Common myeloid progenitor, CD34-positive (primary cell): ENCODE data around the gene HHIPL1.

Source experiments
- CTCF ChIA-PET: fragments of 350-600 bp; sonication (Branson Sonifier 250); formaldehyde crosslinking; loops from one replicate; lab custom pipeline; 2021; ENCODE audit warnings: antibody characterized with exemption; lab: Charles Lee
- POLR2A ChIA-PET: fragments of 350-600 bp; sonication (Branson Sonifier 250); formaldehyde crosslinking; loops from one replicate; lab custom pipeline; 2021; ENCODE audit warnings: antibody characterized with exemption; lab: Charles Lee
- DNase-seq, 3 donors: peaks; one replicate each; pipeline versions ENCODE4 v3.0.0 to v3.0.0-alpha.2; 2013
- H3K27ac ChIP-seq, 2 experiments: 1 replicate in 1 of 2; 2 replicates in 1 of 2; pipeline ENCODE4 v1.7.0; 2013; ENCODE audit warnings: inconsistent platforms in 2 of 2, low read length in 2 of 2, mild to moderate bottlenecking in 2 of 2, low read depth in 1 of 2, moderate library complexity in 1 of 2; ENCODE audit not compliant: severe bottlenecking in 2 of 2, insufficient read depth in 1 of 2, poor library complexity in 1 of 2
- H3K27me3 ChIP-seq, 5 experiments: replicated peaks in 2 of 5; 1 replicate in 3 of 5; 2 replicates in 2 of 5; pipeline versions ENCODE4 v1.6.1 to v1.7.0; 2013; ENCODE audit warnings: low read length in 4 of 5, mild to moderate bottlenecking in 2 of 5, moderate library complexity in 2 of 5, inconsistent platforms in 1 of 5; ENCODE audit not compliant: insufficient read depth in 5 of 5, control insufficient read depth in 4 of 5
- H3K36me3 ChIP-seq, 4 experiments: 1 replicate in 2 of 4; 2 replicates in 2 of 4; pipeline versions ENCODE4 v1.6.1 to v1.7.0; 2013; ENCODE audit warnings: low read length in 3 of 4, control low read depth in 1 of 4, mild to moderate bottlenecking in 1 of 4; ENCODE audit not compliant: control insufficient read depth in 4 of 4, insufficient read depth in 4 of 4
- H3K4me1 ChIP-seq, 4 experiments: 1 replicate in 3 of 4; 2 replicates in 1 of 4; pipeline versions ENCODE4 v1.6.1 to v1.7.1; 2013; ENCODE audit warnings: low read length in 3 of 4, mild to moderate bottlenecking in 3 of 4, control low read depth in 1 of 4, inconsistent platforms in 1 of 4, moderate library complexity in 1 of 4; ENCODE audit not compliant: control insufficient read depth in 4 of 4, insufficient read depth in 4 of 4; ENCODE audit errors: control extremely low read depth in 1 of 4
- H3K4me3 ChIP-seq, 7 experiments: 1 replicate in 4 of 7; 2 replicates in 3 of 7; pipeline versions ENCODE4 v1.5.1 to v1.7.0; 2013; ENCODE audit warnings: mild to moderate bottlenecking in 7 of 7, low read length in 6 of 7, moderate library complexity in 6 of 7, inconsistent platforms in 2 of 7, low read depth in 2 of 7, control low read depth in 1 of 7; ENCODE audit not compliant: insufficient read depth in 4 of 7, control insufficient read depth in 1 of 7; ENCODE audit errors: extremely low read depth in 1 of 7
- H3K9me3 ChIP-seq, 5 experiments: 1 replicate in 4 of 5; 2 replicates in 1 of 5; pipeline versions ENCODE4 v1.6.1 to v1.7.1; 2013; ENCODE audit warnings: low read length in 4 of 5, mild to moderate bottlenecking in 2 of 5, inconsistent platforms in 1 of 5, low read depth in 1 of 5, moderate library complexity in 1 of 5; ENCODE audit not compliant: control insufficient read depth in 4 of 5, insufficient read depth in 2 of 5; ENCODE audit errors: control extremely low read depth in 1 of 5
- WGBS: methylation state at CpG from one replicate; pipeline ENCODE4 v1.1.5; 2013; ENCODE audit not compliant: insufficient coverage; 5-methylcytosine and 5-hydroxymethylcytosine counted together

Gene HHIPL1

GRCh38 chr14:99621948-99622347, 23.0 kb upstream of the HHIPL1 start:
- no peaks in the 10 kb centered on the region for H3K9me3 ChIP-seq
- ChIA-PET POLR2A (no interaction called here), CTCF (no interaction called here)
- H3K36me3 ChIP-seq = no peaks in the 10 kb centered on the region
- WGBS = 96% methylated on average over 6 of the region's 6 CpGs
- no peak overlapping the region for H3K27ac ChIP-seq
- H3K4me1 ChIP-seq = peaks cover 0 to 7% (median 1%) of the 10 kb centered on the region in 4 experiments
- no peak overlapping the region for H3K4me3 ChIP-seq
- peaks cover 0 to 65% (median 15%) of the 10 kb centered on the region in 5 experiments for H3K27me3 ChIP-seq
- no peak for DNase-seq

GRCh38 chr14:99624024-99624423, 20.9 kb upstream of the HHIPL1 start:
- CTCF ChIA-PET = interaction anchor here (1.0 to 1.2 kb wide), 2 partner anchors 18 to 103 kb away, joined by 3 to 4 read pairs; no protein-coding TSS in a partner anchor
- DNase-seq = no peak
- WGBS = 93% methylated on average over 2 of the region's 6 CpGs
- Histone ChIP-seq H3K4me1 (peaks cover 0 to 7% (median 1%) of the 10 kb centered on the region in 4 experiments), H3K36me3 (no peaks in the 10 kb centered on the region), H3K27me3 (peaks cover 0 to 47% (median 8%) of the 10 kb centered on the region in 5 experiments), H3K4me3 (no peak overlapping the region), H3K27ac (no peak overlapping the region), H3K9me3 (no peaks in the 10 kb centered on the region)
- POLR2A ChIA-PET = no interaction called here

- H3K27me3 ChIP-seq = peaks cover 0 to 39% (median 6%) of the 10 kb centered on the region in 5 experiments
- H3K4me3 ChIP-seq = no peak overlapping the region
- ChIA-PET POLR2A (interaction anchor here (0.5 kb wide), 1 partner anchor 85 kb away, joined by 4 read pairs; no protein-coding TSS in a partner anchor), CTCF (no interaction called here)
- peaks cover 0 to 4% (median 0%) of the 10 kb centered on the region in 4 experiments for H3K4me1 ChIP-seq
- H3K9me3 ChIP-seq = no peaks in the 10 kb centered on the region
- WGBS = 95% methylated on average over 12 of the region's 13 CpGs
- DNase-seq = no peak
- no peak overlapping the region for H3K27ac ChIP-seq
- no peaks in the 10 kb centered on the region for H3K36me3 ChIP-seq
These were observed 20.0 kb upstream of the HHIPL1 start for GRCh38 chr14:99624971-99625370.

GRCh38 chr14:99625476-99625875, 19.5 kb upstream of the HHIPL1 start:
- no peak overlapping the region for H3K4me3 ChIP-seq
- POLR2A ChIA-PET = interaction anchor here (0.5 kb wide), 1 partner anchor 85 kb away, joined by 4 read pairs; no protein-coding TSS in a partner anchor
- H3K4me1 ChIP-seq = no peaks in the 10 kb centered on the region
- no peak for DNase-seq
- CTCF ChIA-PET = interaction anchor here (0.8 kb wide), 1 partner anchor 104 kb away, joined by 3 read pairs; no protein-coding TSS in a partner anchor
- no peak overlapping the region for H3K27ac ChIP-seq
- peaks cover 0 to 36% (median 6%) of the 10 kb centered on the region in 5 experiments for H3K27me3 ChIP-seq
- no peaks in the 10 kb centered on the region for H3K9me3 ChIP-seq
- WGBS = 100% methylated on average over 2 of the region's 3 CpGs
- H3K36me3 ChIP-seq = no peaks in the 10 kb centered on the region

- ChIA-PET CTCF (interaction anchor here (0.8 to 1.6 kb wide), 3 partner anchors 19 to 105 kb away, joined by 3 to 4 read pairs (median 3); no protein-coding TSS in a partner anchor), POLR2A (no interaction called here)
- no peaks in the 10 kb centered on the region for H3K4me1 ChIP-seq
- H3K36me3 ChIP-seq = no peaks in the 10 kb centered on the region
- H3K9me3 ChIP-seq = no peaks in the 10 kb centered on the region
- H3K27ac ChIP-seq = no peak overlapping the region
- peaks cover 0 to 30% (median 6%) of the 10 kb centered on the region in 5 experiments for H3K27me3 ChIP-seq
- WGBS = 94% methylated on average over 9 of the region's 11 CpGs
- DNase-seq = no peak
- H3K4me3 ChIP-seq = no peak overlapping the region
These were observed 18.8 kb upstream of the HHIPL1 start for GRCh38 chr14:99626041-99626648.

GRCh38 chr14:99627100-99627499, 17.8 kb upstream of the HHIPL1 start:
- no peaks in the 10 kb centered on the region for H3K4me1 ChIP-seq
- H3K9me3 ChIP-seq = no peaks in the 10 kb centered on the region
- no peak overlapping the region for H3K27ac ChIP-seq
- no peak overlapping the region for H3K4me3 ChIP-seq
- ChIA-PET CTCF (interaction anchor here (0.6 to 2.4 kb wide), 4 partner anchors 10 to 111 kb away, joined by 3 to 11 read pairs (median 6); no protein-coding TSS in a partner anchor), POLR2A (no interaction called here)
- DNase-seq = no peak
- 75% methylated on average over 2 of the region's 2 CpGs for WGBS
- H3K27me3 ChIP-seq = peaks cover 0 to 27% (median 6%) of the 10 kb centered on the region in 5 experiments
- H3K36me3 ChIP-seq = no peaks in the 10 kb centered on the region
